Placental pericyte (primary cell): Measurements from ENCODE around the gene PABPC4L. TPM values are rescaled to one million over a fixed set of nuclear protein-coding genes. Genes with fewer than 3 reads are reported as not detected.

Experiments
- total RNA-seq: library from RNA; depleted of rRNA; stranded (reverse); fragments of >200 nt; gene quantifications from 2 replicates; pipeline ENCODE4 v1.2.3, GENCODE V29; 2012

Gene PABPC4L
- 6.6 and 7.7 TPM in 2 replicates for total RNA-seq

GRCh38 chr4:134201216-134202161 is at the start of gene PABPC4L:
Gene PABPC4L, minus strand, starts transcription at chr4:134201789. Its CDS starts 770 bp downstream, at chr4:134201019.

